HUES48 (cell line): ENCODE results near the gene LIG3.
"Not testable (repeated sequence)": the region's sequence is repeated elsewhere in the genome, so short reads cannot be mapped to it uniquely, and the experiment has no call there.

ENCODE experiments used
- H3K27ac ChIP-seq: one replicate; pipeline ENCODE4 v1.7.0; 2013; ENCODE audit warnings: low read depth, low read length, inconsistent platforms
- H3K27me3 ChIP-seq: 2 replicates; pipeline ENCODE4 v1.6.1; 2013; ENCODE audit warnings: mild to moderate bottlenecking, low read length; ENCODE audit not compliant: control insufficient read depth, insufficient read depth
- H3K36me3 ChIP-seq: 2 replicates; pipeline ENCODE4 v1.6.1; 2013; ENCODE audit warnings: low read length; ENCODE audit not compliant: control insufficient read depth, insufficient read depth
- H3K4me1 ChIP-seq: 2 replicates; pipeline ENCODE4 v1.6.1; 2013; ENCODE audit warnings: mild to moderate bottlenecking, low read length; ENCODE audit not compliant: control insufficient read depth, insufficient read depth
- H3K4me3 ChIP-seq: 2 replicates; pipeline ENCODE4 v1.5.1; 2013; ENCODE audit warnings: mild to moderate bottlenecking, low read depth, low read length
- H3K9ac ChIP-seq: 2 replicates; pipeline ENCODE4 v1.6.1; 2013; ENCODE audit warnings: mild to moderate bottlenecking, low read depth, low read length, moderate library complexity
- H3K9me3 ChIP-seq: 2 replicates; pipeline ENCODE4 v1.6.1; 2013; ENCODE audit warnings: low read length; ENCODE audit not compliant: control insufficient read depth, insufficient read depth

The LIG3 gene

DNA sequence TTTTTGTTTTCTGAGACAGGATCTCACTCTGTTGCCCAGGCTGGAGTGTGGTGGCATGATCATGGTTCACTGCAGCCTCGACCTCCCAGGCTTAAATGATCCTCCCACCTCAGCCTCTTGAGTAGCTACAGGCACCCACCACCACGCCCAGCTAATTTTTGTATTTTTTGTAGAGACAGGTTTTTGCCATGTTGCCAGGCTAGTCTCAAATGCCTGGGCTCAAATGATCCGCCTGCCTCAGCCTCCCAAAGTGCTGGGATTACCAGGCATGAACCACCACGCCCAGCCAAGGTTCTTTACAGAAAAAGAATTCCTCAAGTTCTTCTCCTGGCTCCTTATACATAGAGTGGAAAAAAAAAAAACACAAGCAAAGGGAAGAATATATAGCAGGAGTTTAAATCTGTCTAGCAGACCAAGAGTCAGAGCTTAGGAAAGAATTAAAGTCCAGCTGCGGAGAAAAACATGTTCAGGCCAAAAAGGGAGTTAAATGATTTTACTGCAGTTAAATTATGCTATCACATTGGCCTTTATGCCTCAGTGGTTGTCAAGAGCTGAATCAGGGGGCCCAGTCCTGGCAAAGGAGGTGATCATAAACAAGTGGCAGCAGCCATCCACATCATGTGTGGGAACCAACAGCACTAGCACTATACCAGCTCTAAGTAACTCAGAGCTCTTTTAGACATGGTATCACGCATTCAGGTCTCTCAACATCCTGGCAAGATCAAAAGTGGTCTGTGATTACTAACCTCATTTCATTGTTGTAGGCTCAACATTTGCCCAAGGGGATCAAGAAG lies 39.3 kb downstream of the LIG3 start:
- Histone ChIP-seq H3K9me3 (no peaks in the 10 kb centered on the region), H3K27ac (no peak overlapping the region), H3K9ac (no peak overlapping the region), H3K27me3 (no peaks in the 10 kb centered on the region), H3K36me3 (peaks cover 24% of the 10 kb centered on the region), H3K4me1 (no peaks in the 10 kb centered on the region), H3K4me3 (no peak overlapping the region)

DNA sequence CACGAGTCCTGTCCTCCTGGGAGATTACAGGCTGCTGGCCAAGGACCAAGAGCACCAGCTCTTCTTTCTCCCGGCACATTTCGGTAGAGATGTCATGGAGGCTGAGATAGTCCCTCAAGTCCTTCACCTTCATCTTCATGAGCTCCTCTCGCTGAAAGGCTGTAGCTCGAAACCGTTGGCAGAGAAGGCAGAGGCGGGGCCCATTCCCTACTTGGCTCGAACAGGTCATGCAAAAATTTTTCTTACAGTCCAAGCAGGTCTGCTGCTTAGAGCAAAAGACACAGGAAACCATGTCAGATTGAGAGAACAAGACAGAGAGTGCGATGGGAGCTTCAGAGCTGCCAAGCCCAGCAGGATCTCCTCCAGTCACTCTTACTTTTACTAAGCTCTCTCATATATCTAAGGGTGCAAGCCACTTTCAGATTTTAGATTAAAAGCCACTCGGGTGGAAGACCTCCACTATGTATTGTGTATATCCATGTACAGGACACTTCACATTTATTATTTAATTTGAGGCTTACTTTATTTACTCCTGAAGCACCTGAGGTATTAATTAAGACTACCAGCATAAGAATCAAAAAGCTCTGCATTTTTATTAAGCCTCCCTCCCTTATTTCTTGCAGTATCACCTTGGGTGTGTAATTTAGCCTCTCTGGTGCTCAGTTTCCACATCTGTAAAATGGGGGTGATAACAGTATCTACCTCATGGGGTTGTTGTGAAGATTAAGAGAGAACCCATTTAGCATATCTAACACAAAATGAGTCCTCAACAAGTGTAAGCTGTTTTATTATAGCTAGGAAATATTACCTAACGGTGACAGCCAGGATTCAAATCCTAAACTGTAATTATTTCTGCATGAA lies 41.4 kb downstream of the LIG3 start:
- Histone ChIP-seq H3K4me3 (no peak overlapping the region), H3K27me3 (no peaks in the 10 kb centered on the region), H3K36me3 (peaks cover 3% of the 10 kb centered on the region; the same call in 1 of the 2 replicates), H3K9ac (no peak overlapping the region), H3K9me3 (no peaks in the 10 kb centered on the region), H3K27ac (no peak overlapping the region), H3K4me1 (no peaks in the 10 kb centered on the region)

DNA sequence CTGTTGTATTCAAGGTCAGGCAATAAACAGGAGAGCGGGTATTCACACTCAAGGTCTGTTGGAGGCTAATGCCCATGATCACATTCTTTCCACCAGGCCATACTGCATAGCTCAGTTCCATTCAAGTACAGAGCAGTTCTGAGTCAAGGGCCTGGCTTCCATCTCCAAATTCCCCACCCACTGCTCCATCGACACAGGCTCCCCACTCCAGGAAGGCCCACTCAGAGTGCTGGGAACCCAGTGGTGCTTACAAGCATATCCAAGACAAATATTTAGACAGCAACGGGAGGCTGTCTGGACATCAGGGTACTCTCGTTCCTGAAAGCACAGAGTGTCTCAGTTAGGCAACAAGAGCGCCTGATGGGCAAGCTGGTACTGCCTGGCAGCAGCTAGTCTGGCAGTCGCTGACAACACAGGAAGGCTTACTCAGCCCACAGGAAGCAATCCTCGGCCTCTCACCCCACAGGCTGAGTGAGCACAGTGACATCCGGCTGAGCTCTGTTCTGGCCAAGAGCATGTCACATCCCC lies 42.3 kb downstream of the LIG3 start:
- Histone ChIP-seq H3K27me3 (no peaks in the 10 kb centered on the region), H3K27ac (no peak overlapping the region), H3K9me3 (no peaks in the 10 kb centered on the region), H3K9ac (no peak overlapping the region), H3K4me1 (no peaks in the 10 kb centered on the region), H3K4me3 (no peak overlapping the region), H3K36me3 (peaks cover 3% of the 10 kb centered on the region; the same call in 1 of the 2 replicates)

DNA sequence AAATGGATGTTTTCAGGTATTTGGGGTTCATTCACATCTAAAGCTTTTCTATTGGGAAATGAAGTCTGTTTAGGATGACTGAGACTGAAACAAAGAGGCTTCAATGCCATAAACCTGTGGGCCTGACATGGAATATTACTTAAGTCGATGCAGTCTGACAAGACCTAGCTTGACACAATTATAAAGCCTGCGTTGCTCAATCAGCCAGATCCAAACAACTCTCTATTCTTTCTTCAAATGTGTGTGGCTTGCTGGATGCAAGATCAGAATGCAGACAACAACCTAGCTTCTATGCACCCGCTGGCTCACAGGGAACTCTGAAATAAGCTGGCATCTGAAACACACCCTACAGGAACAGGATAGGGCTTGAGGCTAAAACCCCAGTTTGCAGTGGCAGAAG lies 43.2 kb downstream of the LIG3 start:
- no peaks in the 10 kb centered on the region for H3K27me3 ChIP-seq
- H3K4me1 ChIP-seq, result no peaks in the 10 kb centered on the region
- H3K36me3 ChIP-seq, result peaks cover 3% of the 10 kb centered on the region; the same call in 1 of the 2 replicates
- H3K27ac ChIP-seq, result no peak overlapping the region
- H3K4me3 ChIP-seq, result no peak overlapping the region
- no peak overlapping the region for H3K9ac ChIP-seq
- H3K9me3 ChIP-seq, result no peaks in the 10 kb centered on the region

DNA sequence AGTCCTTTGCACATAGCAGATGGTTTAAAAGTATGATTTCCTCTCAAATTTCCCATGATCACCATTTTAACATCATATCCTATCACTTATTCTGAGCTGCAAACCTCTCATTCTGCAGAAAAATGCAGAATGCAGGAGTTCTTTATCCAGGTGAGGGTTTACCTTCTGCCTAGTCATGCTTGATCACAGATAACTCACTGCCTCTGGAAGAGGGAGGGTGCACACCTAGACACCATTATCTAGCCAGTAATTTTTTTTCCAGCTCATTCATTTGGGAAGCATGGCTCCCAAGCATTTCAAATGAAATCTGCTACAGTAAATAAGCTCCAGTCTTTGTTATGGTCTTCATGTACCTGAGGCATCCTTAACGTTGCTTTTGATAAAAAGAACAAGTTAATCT lies 45.2 kb downstream of the LIG3 start:
- H3K4me3 ChIP-seq, result no peak overlapping the region
- no peaks in the 10 kb centered on the region for H3K9me3 ChIP-seq
- no peak overlapping the region for H3K9ac ChIP-seq
- no peaks in the 10 kb centered on the region for H3K4me1 ChIP-seq
- H3K36me3 ChIP-seq, result no peaks in the 10 kb centered on the region
- H3K27me3 ChIP-seq, result no peaks in the 10 kb centered on the region
- no peak overlapping the region for H3K27ac ChIP-seq

DNA sequence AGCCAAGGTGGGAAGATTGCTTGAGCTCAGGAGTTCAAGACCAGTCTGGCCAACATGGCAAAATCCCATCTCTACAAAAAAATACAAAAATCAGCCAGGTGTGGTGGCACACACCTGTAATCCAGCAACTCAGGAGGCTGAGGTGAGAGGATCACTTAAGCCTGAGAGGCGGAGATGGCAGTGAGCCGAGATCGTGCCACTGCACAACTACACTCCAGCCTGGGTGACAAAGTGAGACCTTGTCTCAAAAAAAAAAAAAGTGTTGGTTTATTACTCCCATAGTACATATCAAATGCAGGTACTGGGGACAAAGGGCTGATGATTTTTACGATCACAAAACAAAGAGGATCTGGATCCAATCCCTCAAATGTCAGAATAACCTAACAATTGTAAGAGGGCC lies 47.8 kb downstream of the LIG3 start:
- not testable (repeated sequence) for H3K4me3 ChIP-seq, H3K4me1 ChIP-seq, H3K36me3 ChIP-seq, H3K9ac ChIP-seq, H3K27me3 ChIP-seq, H3K27ac ChIP-seq, H3K9me3 ChIP-seq

DNA sequence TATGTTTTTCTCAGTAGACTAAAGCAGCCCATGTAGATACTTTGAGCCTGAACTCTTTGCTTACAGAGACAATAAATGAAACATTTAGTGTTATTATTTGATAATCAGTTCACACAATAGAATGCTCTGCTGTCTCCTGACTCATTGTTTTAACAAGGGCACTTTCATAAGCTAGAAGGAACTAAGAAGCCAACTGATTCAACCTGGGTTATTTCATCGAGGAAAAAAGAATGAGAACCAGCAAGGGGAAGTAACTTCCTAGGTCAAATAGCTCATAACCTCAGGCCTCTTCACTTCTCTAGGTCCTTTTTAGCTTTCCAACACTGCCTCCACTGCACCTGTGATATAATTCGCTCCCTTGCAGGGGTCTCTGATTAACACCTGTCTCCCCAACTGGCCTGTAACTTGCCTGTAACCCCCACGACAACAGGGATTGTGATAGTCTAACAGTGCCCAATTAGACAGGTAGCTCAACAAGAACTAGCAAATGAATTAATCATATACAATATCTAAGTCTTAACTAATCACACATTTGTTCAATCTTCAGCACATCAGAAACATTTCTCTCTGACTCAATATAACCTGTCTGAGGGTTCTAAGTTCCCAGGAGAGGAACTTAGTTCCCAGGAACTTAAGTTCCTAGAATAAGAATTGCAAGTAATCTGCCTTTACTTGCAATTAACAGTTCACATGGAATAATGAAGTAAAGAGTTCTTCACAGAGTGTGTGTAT lies 48.4 kb downstream of the LIG3 start:
- Histone ChIP-seq H3K27me3 (no peaks in the 10 kb centered on the region), H3K36me3 (no peaks in the 10 kb centered on the region), H3K4me3 (no peak overlapping the region), H3K27ac (no peak overlapping the region), H3K9me3 (no peaks in the 10 kb centered on the region), H3K4me1 (no peaks in the 10 kb centered on the region), H3K9ac (no peak overlapping the region)

DNA sequence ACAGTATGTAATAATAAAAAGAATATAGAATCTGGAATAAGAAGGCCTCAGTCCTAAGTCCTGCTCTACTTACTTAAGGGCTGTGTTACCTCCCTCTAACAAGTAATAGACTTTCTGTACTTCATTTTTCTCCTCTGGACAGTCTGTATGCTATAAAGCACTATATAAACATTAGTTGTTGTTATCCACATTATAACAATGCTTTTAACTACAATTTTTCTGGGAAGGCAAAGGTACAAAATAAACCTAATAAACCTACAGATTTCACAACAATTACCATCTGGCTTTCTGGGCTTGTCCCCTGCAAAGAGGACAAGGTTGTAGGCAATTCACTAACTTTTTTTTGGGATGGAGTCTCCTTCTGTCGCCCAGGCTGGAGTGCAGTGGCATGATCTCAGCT lies 50.5 kb downstream of the LIG3 start:
- no peaks in the 10 kb centered on the region for H3K9me3 ChIP-seq
- H3K9ac ChIP-seq, result no peak overlapping the region
- H3K4me3 ChIP-seq, result no peak overlapping the region
- H3K4me1 ChIP-seq, result no peaks in the 10 kb centered on the region
- no peaks in the 10 kb centered on the region for H3K27me3 ChIP-seq
- H3K36me3 ChIP-seq, result no peaks in the 10 kb centered on the region
- no peak overlapping the region for H3K27ac ChIP-seq

DNA sequence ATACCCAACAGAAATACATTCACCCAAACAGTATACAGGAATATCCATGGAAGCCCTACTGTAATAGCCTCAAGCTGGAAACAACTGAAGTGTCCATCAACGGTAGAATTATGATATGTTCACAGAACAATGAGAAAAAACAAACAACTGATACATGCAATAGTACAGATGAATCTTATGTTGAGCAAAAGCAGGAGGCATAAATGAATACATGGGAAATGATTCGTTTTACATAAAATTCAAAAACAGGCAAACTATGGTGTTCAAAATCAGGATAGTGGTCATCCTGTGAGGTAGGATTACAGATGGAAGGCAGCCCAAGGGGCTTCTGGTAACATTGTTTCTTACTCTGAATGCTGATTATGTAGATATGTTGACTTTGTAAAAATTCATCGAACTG lies 58.1 kb downstream of the LIG3 start:
- Histone ChIP-seq H3K4me1 (no peaks in the 10 kb centered on the region), H3K9me3 (no peaks in the 10 kb centered on the region), H3K27me3 (no peaks in the 10 kb centered on the region), H3K9ac (no peak overlapping the region), H3K36me3 (no peaks in the 10 kb centered on the region), H3K4me3 (no peak overlapping the region), H3K27ac (no peak overlapping the region)

DNA sequence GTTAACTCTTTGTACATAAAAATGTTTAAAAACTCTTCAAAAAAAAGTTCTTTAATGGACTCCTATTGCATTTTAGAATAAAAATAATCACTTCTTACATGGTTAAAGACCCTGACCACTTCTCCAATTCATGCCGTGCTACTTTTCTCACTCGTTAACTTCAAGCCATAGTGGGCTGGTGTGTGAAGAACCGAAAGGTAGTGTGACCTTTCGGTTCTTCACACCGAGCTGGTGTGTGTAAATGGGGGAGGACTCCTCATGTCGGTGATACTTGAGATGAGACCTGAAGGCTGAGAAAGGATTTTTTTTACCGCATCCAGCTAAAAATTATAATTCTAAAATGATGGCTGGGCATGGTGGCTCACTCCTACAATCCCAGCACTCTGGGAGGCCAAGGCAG lies 61.1 kb downstream of the LIG3 start:
- no peak overlapping the region for H3K9ac ChIP-seq

More for the DNA sequence above, 61.1 kb downstream of the LIG3 start:
- no peaks in the 10 kb centered on the region for H3K36me3 ChIP-seq
- H3K27me3 ChIP-seq, result no peaks in the 10 kb centered on the region
- no peak overlapping the region for H3K4me3 ChIP-seq
- no peaks in the 10 kb centered on the region for H3K9me3 ChIP-seq
- H3K4me1 ChIP-seq, result no peaks in the 10 kb centered on the region
- no peak overlapping the region for H3K27ac ChIP-seq
